Duodenal mucosa (tissue), 2 donors: Measurements from ENCODE around the gene RASAL1.
"Not testable (repeated sequence)": the region's sequence is repeated elsewhere in the genome, so short reads cannot be mapped to it uniquely, and the experiment has no call there.

ENCODE experiments used
- H3K27ac ChIP-seq: one replicate; pipeline ENCODE4 v1.7.0; 2013; ENCODE audit warnings: low read depth, low read length
- H3K27me3 ChIP-seq, 2 donors: one replicate each; pipeline ENCODE4 v1.7.0; 2013; ENCODE audit warnings: low read length in 2 of 2, control low read depth in 1 of 2; ENCODE audit not compliant: insufficient read depth in 2 of 2, control insufficient read depth in 1 of 2
- H3K36me3 ChIP-seq, 2 donors: one replicate each; pipeline ENCODE4 v1.7.0; 2013; ENCODE audit warnings: low read length in 2 of 2, control low read depth in 1 of 2; ENCODE audit not compliant: insufficient read depth in 2 of 2, control insufficient read depth in 1 of 2
- H3K4me1 ChIP-seq, 2 donors: one replicate each; pipeline ENCODE4 v1.7.0; 2013; ENCODE audit warnings: low read length in 2 of 2, control low read depth in 1 of 2; ENCODE audit not compliant: insufficient read depth in 2 of 2, control insufficient read depth in 1 of 2
- H3K4me3 ChIP-seq, 2 donors: one replicate each; pipeline ENCODE4 v1.7.0; 2013; ENCODE audit warnings: low read length in 2 of 2, low read depth in 1 of 2
- H3K9ac ChIP-seq, 2 donors: one replicate each; pipeline ENCODE4 v1.7.0; 2013; ENCODE audit warnings: low read length in 2 of 2, low read depth in 1 of 2
- H3K9me3 ChIP-seq, 2 donors: one replicate each; pipeline ENCODE4 v1.7.0; 2013; ENCODE audit warnings: low read length in 2 of 2, control low read depth in 1 of 2; ENCODE audit not compliant: control insufficient read depth in 1 of 2

The RASAL1 gene

GRCh38 chr12:113142173-113142885, 6.8 kb upstream of the RASAL1 start:
- no peak overlapping the region for H3K4me3 ChIP-seq
- H3K27ac ChIP-seq: peak overlapping the region; percentile 39
- no peaks in the 10 kb centered on the region for H3K36me3 ChIP-seq
- peaks cover 8 to 12% of the 10 kb centered on the region in 2 donors for H3K4me1 ChIP-seq
- no peaks in the 10 kb centered on the region for H3K27me3 ChIP-seq
- no peak overlapping the region for H3K9ac ChIP-seq
- H3K9me3 ChIP-seq: peaks cover 4% of the 10 kb centered on the region in 2 donors

GRCh38 chr12:113141716-113142115, 6.2 kb upstream of the RASAL1 start:
- not testable (repeated sequence) for H3K4me3 ChIP-seq, H3K9me3 ChIP-seq, H3K36me3 ChIP-seq, H3K9ac ChIP-seq, H3K27ac ChIP-seq, H3K27me3 ChIP-seq
- H3K4me1 ChIP-seq: peaks cover 8 to 17% of the 10 kb centered on the region in 2 donors

GRCh38 chr12:113140706-113141105, 5.1 kb upstream of the RASAL1 start:
- Histone ChIP-seq H3K27ac (no peak overlapping the region), H3K36me3 (no peaks in the 10 kb centered on the region), H3K27me3 (no peaks in the 10 kb centered on the region), H3K4me1 (peaks cover 18 to 27% of the 10 kb centered on the region in 2 donors), H3K4me3 (no peak overlapping the region), H3K9me3 (no peaks in the 10 kb centered on the region), H3K9ac (no peak overlapping the region)

- Histone ChIP-seq H3K9ac (no peak overlapping the region), H3K27ac (no peak overlapping the region), H3K27me3 (no peaks in the 10 kb centered on the region), H3K36me3 (no peaks in the 10 kb centered on the region), H3K4me3 (no peak overlapping the region), H3K9me3 (no peaks in the 10 kb centered on the region), H3K4me1 (peaks cover 21 to 27% of the 10 kb centered on the region in 2 donors)
Measured at GRCh38 chr12:113138826-113139225, 3.3 kb upstream of the RASAL1 start.

- H3K27ac ChIP-seq: no peak overlapping the region
- H3K9ac ChIP-seq: no peak overlapping the region
- H3K9me3 ChIP-seq: no peaks in the 10 kb centered on the region
- no peaks in the 10 kb centered on the region for H3K36me3 ChIP-seq
- H3K4me3 ChIP-seq: no peak overlapping the region
- no peaks in the 10 kb centered on the region for H3K27me3 ChIP-seq
- H3K4me1 ChIP-seq: peaks cover 21 to 26% of the 10 kb centered on the region in 2 donors
Measured at GRCh38 chr12:113137861-113138783, 2.6 kb upstream of the RASAL1 start.

GRCh38 chr12:113136990-113137511, 1.5 kb upstream of the RASAL1 start:
- H3K36me3 ChIP-seq: no peaks in the 10 kb centered on the region
- H3K27ac ChIP-seq: no peak overlapping the region
- no peak overlapping the region for H3K9ac ChIP-seq
- H3K27me3 ChIP-seq: no peaks in the 10 kb centered on the region
- no peak overlapping the region for H3K4me3 ChIP-seq
- no peaks in the 10 kb centered on the region for H3K9me3 ChIP-seq
- H3K4me1 ChIP-seq: peaks cover 15 to 16% of the 10 kb centered on the region in 2 donors

- peaks cover 13 to 15% of the 10 kb centered on the region in 2 donors for H3K4me1 ChIP-seq
- peak overlapping the region; percentile 15 to 36 for H3K4me3 ChIP-seq
- H3K9me3 ChIP-seq: no peaks in the 10 kb centered on the region
- no peaks in the 10 kb centered on the region for H3K27me3 ChIP-seq
- H3K27ac ChIP-seq: no peak overlapping the region
- no peak overlapping the region for H3K9ac ChIP-seq
- no peaks in the 10 kb centered on the region for H3K36me3 ChIP-seq
Measured at GRCh38 chr12:113136128-113136989, 798 bp upstream of the RASAL1 start.

GRCh38 chr12:113134521-113134951, 1.0 kb downstream of the RASAL1 start:
- peaks cover 13 to 15% of the 10 kb centered on the region in 2 donors for H3K4me1 ChIP-seq
- H3K27me3 ChIP-seq: no peaks in the 10 kb centered on the region
- H3K9me3 ChIP-seq: no peaks in the 10 kb centered on the region
- H3K36me3 ChIP-seq: no peaks in the 10 kb centered on the region
- H3K4me3 ChIP-seq: peak overlapping the region in 1 of 2 donors; percentile 61
- no peak overlapping the region for H3K27ac ChIP-seq
- peak overlapping the region in 1 of 2 donors; percentile 48 for H3K9ac ChIP-seq

GRCh38 chr12:113134071-113134470, 1.5 kb downstream of the RASAL1 start:
- H3K27ac ChIP-seq: no peak overlapping the region
- peak overlapping the region in 1 of 2 donors; percentile 61 for H3K4me3 ChIP-seq
- H3K9ac ChIP-seq: peak overlapping the region in 1 of 2 donors; percentile 48
- H3K36me3 ChIP-seq: no peaks in the 10 kb centered on the region
- no peaks in the 10 kb centered on the region for H3K9me3 ChIP-seq
- no peaks in the 10 kb centered on the region for H3K27me3 ChIP-seq
- H3K4me1 ChIP-seq: peaks cover 13 to 15% of the 10 kb centered on the region in 2 donors
